Measurements from ENCODE around the gene ZCCHC13.
"Not testable (repeated sequence)": the region's sequence is repeated elsewhere in the genome, so short reads cannot be mapped to it uniquely, and the experiment has no call there.

ZCCHC13 gene

DNA sequence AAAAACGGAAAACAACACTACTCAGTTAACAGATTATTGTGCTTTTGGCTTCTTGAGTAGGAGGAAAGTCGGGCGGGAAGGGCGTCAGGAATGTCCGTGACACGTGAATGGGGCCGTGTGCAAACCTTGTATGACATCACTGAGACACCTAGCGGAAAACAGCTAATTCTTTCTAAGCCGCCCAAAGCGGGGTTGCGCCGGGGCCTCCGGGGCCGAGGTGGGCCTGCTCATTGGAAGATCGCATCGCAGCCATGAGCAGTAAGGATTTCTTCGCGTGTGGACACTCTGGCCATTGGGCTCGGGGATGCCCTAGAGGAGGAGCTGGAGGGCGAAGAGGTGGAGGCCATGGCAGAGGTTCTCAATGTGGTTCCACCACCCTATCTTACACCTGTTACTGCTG is at the start of gene ZCCHC13:
Gene ZCCHC13 (plus strand): TSS at position 165 of the 400 bp plus-strand sequence. CDS start 87 bp downstream, at position 252.
- no peak for DNase-seq (ENCODE audit: low spot score)

- DNase-seq (ENCODE audit: low spot score): not testable (repeated sequence)
These were observed 45.9 kb upstream of the ZCCHC13 start for GRCh38 chrX:74258111-74258510.

- no peak for DNase-seq (ENCODE audit: low spot score)
These were observed 44.0 kb upstream of the ZCCHC13 start for GRCh38 chrX:74259885-74260491.

DNA sequence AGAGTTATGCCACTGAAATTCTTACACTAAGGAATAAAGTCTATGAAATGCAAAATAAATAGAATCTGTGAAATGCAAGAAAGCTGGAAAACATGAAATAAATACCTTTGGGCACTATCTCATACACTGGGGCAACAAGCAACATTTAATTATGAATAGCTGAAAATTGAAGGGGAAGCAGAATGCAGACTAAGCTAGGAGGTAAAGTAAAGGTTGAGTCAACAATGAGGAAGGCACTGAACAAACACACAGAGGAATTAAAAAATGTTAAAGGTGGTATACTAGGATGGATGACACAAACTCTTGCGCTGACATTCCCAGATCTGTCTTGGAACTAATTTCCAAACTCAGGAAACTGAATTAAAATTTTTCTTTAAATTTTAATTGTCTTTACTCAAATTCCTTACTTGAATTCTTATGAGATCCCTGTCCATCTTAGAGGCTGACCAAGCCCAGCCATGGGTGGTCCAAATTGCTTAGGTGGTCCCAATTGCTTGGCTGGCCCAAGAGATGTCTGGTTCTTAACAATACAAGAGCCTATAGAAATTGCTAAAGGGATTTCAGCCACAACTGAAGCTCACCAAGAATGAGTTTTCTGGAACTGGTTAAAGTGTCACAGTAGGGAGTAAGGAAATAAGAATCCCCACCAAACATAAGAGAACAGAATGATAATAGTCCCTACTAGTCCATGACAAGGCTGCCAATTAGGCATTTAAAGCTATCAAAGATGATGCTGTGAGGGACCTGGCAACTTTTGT is 41.3 kb upstream of the ZCCHC13 start:
- DNase-seq (ENCODE audit: low spot score): no peak

- DNase-seq (ENCODE audit: low spot score): no peak
These were observed 33.6 kb upstream of the ZCCHC13 start for GRCh38 chrX:74270393-74270792.

DNA sequence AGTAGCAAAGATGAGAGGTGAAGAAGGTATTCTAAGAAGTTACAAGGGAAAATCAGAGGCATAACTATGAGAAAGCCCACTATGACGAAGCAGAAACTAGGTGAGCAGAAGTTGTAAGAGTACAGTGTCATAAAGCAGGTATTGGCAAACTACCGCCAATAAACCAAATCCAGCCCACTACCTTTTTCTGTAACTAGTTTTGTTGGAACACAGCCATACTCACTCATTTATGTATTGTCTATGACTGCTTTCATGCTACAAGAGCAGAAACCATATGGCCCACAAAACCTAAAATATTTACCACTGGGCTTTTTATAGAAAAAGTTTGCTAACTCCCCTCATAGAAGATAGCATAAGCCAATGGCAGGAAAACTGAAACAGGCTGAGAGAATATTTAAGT is 31.8 kb upstream of the ZCCHC13 start:
- DNase-seq (ENCODE audit: low spot score): no peak

- no peak for DNase-seq (ENCODE audit: low spot score)
These were observed 29.5 kb upstream of the ZCCHC13 start for GRCh38 chrX:74274516-74274915.

DNA sequence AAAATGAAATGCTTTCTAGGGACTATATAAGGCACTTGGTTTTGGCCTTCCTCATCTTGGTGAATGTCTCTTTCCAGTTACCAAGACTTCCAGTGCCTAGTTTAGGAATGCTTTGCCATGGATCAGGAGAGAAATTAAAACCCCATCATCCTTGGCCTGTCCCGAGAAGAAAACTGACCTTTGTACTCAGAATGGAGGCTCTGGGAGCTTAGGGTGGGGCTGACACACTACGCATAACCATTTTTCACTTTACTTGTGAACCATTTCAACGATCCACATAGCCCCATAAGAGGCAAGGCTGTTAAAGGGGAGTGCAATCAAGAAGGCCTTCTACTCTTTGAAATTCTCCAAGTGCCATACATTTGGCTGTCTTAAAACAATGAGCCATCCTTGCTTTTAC is 26.7 kb upstream of the ZCCHC13 start:
- DNase-seq (ENCODE audit: low spot score): no peak

- DNase-seq (ENCODE audit: low spot score): no peak
These were observed 26.1 kb upstream of the ZCCHC13 start for GRCh38 chrX:74277846-74278245.

DNA sequence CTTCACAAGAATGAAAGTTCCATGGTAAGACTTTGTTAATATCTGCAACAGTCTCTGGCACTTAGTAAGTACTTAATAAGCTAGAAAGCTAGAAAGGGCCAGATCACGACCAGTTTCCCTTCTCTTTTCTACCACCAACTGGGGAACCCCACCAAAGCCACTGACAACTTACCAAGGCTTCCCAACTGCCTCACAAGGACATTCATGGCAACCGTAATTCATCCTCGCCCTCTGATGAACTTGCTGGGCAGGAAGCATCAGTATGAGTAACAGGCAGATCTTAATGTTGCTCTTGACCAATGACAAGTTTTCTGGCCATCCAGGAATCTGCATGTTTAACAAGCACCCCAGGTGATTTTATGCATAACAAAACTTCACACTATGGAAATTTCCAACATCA is 23.2 kb upstream of the ZCCHC13 start:
- DNase-seq (ENCODE audit: low spot score): no peak

- DNase-seq (ENCODE audit: low spot score): no peak
These were observed 19.5 kb upstream of the ZCCHC13 start for GRCh38 chrX:74284391-74284952.

GRCh38 chrX:74286950-74287740 is 16.8 kb upstream of the ZCCHC13 start:
- DNase-seq (ENCODE audit: low spot score): peak; percentile 34

DNA sequence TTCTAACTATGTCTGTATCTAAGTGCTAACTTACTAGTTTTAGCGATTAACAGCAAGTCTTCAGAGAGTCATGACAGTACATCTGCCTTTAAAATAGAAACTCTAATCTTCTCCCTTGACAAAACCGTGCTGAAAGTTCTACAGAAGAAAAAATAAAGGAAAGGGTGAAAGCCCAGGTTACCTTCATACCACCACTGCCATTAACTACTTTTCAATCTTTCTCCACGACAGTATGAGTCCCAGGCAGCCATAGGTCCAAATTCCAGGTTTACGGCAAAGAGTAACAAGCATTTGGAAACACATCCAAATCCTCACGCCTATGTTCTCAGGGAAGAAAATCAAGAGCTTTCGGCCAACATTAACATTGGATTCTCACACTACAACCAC is 12.4 kb upstream of the ZCCHC13 start:
- DNase-seq (ENCODE audit: low spot score): peak; percentile 40

DNA sequence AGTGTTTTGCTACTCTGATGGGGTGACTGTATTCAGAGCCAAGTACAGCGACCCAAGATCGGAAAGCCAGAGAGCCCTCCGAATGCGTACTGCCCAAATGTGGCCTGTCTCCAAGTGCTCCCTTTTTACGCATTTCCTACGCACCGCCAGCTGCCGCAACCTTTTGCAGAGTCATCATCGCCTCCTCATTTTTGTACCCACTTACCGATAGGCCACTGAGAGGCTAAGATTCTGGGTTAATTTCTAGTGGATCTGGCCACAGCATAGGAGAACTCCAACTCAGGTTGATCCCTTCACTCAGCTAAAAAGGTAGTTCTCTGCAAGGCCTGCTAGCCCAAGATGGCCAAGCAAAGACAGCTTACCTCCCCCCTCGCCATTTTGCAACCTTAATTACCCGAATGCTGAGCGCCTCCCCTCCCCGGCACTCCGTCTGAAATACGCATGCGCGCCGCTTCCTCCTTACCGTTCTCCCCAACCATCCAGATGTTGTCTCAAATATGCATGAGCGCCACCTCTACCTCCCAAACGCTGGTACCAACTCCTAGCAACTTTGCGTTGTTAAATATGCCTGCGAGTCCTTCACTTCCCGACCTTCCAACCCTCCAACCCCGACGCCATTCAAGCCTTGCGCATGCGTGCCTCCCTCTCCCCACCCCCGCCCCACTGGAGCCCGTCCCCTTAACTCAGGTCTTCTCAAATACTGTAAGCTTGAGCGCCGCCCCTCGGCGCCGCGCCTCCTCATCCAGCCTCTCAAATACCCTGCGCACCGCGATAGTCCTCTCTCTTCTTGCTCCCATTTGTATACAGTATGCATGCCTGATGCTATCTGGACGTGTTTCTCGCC is 11.8 kb upstream of the ZCCHC13 start:
- peak; percentile 88 for DNase-seq (ENCODE audit: low spot score)

- DNase-seq (ENCODE audit: low spot score): no peak
These were observed 11.2 kb upstream of the ZCCHC13 start for GRCh38 chrX:74292808-74293123.

- peak; percentile 84 for DNase-seq (ENCODE audit: low spot score)
These were observed 10.5 kb upstream of the ZCCHC13 start for GRCh38 chrX:74293343-74293946.

GRCh38 chrX:74295101-74295500 is 8.9 kb upstream of the ZCCHC13 start:
- DNase-seq (ENCODE audit: low spot score): no peak

DNA sequence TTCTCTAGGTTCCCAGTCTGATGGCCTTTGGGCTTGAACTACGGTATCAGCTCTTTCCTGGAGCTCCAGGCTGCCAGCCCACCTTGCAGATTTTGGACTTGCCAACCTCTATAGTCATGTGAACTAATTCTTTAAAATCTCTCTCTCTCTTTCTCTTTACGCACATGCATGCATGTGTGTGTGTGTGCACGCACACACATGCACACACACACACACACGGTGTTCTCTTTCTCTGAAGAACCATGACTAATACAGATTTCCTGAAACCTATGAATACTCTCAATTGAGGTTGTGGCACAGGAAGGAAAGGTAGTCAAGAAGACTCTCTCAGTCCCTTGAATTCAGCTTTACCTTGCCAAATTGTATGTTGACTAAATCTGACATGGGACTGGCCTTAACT is 6.2 kb upstream of the ZCCHC13 start:
- no peak for DNase-seq (ENCODE audit: low spot score)

DNA sequence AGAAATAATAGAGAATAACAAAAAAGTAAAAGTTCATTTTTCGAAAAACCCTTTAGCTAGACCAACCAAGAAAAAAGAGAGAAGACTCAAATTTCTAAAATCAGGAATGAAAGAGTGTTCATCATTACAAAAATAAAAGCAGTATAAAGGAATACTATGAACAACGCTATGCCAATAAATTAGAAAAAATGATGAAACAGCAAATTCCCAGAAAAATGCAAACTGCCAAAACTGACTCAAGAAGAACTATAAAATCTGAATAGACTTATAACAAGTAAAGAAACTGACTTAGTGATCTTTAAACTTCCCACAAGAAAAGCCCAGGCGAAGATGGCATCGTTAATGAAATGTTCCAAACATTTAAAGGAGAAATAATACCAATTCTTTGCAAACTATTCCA is 3.1 kb upstream of the ZCCHC13 start:
- DNase-seq (ENCODE audit: low spot score): no peak

DNA sequence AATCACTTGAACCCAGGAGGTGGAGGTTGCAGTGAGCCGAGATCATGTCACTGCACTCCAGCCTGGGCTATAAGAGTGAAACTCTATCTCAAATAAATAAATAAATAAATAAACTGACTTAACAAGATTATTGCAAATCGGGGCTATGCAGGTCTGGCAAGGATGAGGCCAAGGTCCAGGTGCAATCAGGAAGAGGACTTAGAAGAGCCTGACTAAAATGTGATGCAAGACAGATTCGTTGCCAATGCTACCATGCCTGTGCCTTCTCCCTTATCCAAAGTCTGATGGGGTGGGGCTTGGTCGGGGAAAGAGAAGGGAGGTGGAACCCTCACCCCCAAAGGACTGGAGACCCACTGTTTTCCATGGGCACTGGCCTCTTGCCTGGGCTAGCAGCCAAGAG is 14.7 kb downstream of the ZCCHC13 start:
- no peak for DNase-seq (ENCODE audit: low spot score)

- DNase-seq (ENCODE audit: low spot score): not testable (repeated sequence)
These were observed 15.3 kb downstream of the ZCCHC13 start for GRCh38 chrX:74319321-74319720.

GRCh38 chrX:74321191-74321590 is 17.2 kb downstream of the ZCCHC13 start:
- DNase-seq (ENCODE audit: low spot score): no peak

Data from RKO (cell line).